K562 (cell line): ENCODE measurements around the gene GNPAT. TPM values are rescaled to one million over a fixed set of nuclear protein-coding genes. Genes with fewer than 3 reads are reported as not detected.

Experiments used
- ATAC-seq: fragments of 200-7000 bp; cut with Tn5 transposase; 3 replicates; pipeline ENCODE4 v1.9.1; 2020; ENCODE audit warnings: moderate library complexity
- BruUV-seq: library from RNA; stranded (reverse); fragments of 400-500 nt; replicated peaks from 2 replicates; lab custom pipeline; 2021; lab: Mats Ljungman, UMichigan
- CTCF ChIA-PET: fragments of 300-600 bp; formaldehyde crosslinking; extraction: SDS; loops from one replicate; lab custom pipeline; 2021; ENCODE audit warnings: low intra/inter-chr PET ratio; lab: Yijun Ruan, JAX
- POLR2A ChIA-PET: fragments of 300-600, 350-650 bp; sonication (Branson Sonifier 250); formaldehyde crosslinking; extraction: SDS; loops from one replicate; lab custom pipeline; 2021; ENCODE audit warnings: antibody characterized with exemption, inconsistent platforms; lab: Yijun Ruan, JAX
- DNase-seq, 4 experiments: peaks; one replicate each; pipeline versions ENCODE4 v3.0.0 to v3.0.0-alpha.2; 2011 to 2018; ENCODE audit warnings: low spot score in 3 of 4, mixed read lengths in 3 of 4; ENCODE audit errors: extremely low read depth in 1 of 4
- FAIRE-seq: peaks from 2 replicates; lab custom pipeline; 2011; peaks lifted over from hg19 to GRCh38; lab: Jason Lieb, UNC
- H2AFZ ChIP-seq: 2 replicates; pipeline ENCODE4 v1.6.0; 2011; ENCODE audit warnings: low read depth, low read length, control low read depth, inconsistent platforms
- H3K27ac ChIP-seq: fragments of 200-600 bp; 3 replicates; pipeline ENCODE4 v1.8.0; 2011; ENCODE audit warnings: low read depth, mild to moderate bottlenecking, control low read depth, inconsistent platforms, low read length, moderate library complexity, mixed read lengths; ENCODE audit errors: extremely low read depth
- H3K27me3 ChIP-seq, 2 experiments: fragments of 300-600 bp in 1 of 2; 2 replicates in 1 of 2; 3 replicates in 1 of 2; pipeline versions ENCODE4 v1.6.0 to v1.8.0; 2011; ENCODE audit warnings: inconsistent platforms in 2 of 2, low read length in 2 of 2, mild to moderate bottlenecking in 1 of 2, mixed read lengths in 1 of 2, moderate library complexity in 1 of 2; ENCODE audit not compliant: control insufficient read depth in 2 of 2, insufficient read depth in 2 of 2
- H3K36me3 ChIP-seq: fragments of 300-600 bp; 3 replicates; pipeline ENCODE4 v1.8.0; 2011; ENCODE audit warnings: mild to moderate bottlenecking, low read length, inconsistent platforms; ENCODE audit not compliant: control insufficient read depth, insufficient read depth
- H3K4me1 ChIP-seq, 2 experiments: fragments of 200-600 bp in 1 of 2; replicated peaks in 1 of 2; 2 replicates in 1 of 2; 3 replicates in 1 of 2; pipeline versions ENCODE4 v1.5.1 to v1.8.0; 2011; ENCODE audit warnings: inconsistent platforms in 2 of 2, low read length in 2 of 2, mild to moderate bottlenecking in 1 of 2, mixed read lengths in 1 of 2, moderate library complexity in 1 of 2; ENCODE audit not compliant: control insufficient read depth in 2 of 2, insufficient read depth in 2 of 2
- H3K4me2 ChIP-seq: 2 replicates; pipeline ENCODE4 v1.6.1; 2011; ENCODE audit warnings: low read length, control low read depth, inconsistent platforms, mixed read lengths; ENCODE audit not compliant: insufficient read depth
- H3K4me3 ChIP-seq: fragments of 200-600 bp; sonication (generic), shearing (Covaris generic); 2 replicates; pipeline ENCODE4 v1.5.1; 2016; ENCODE audit warnings: control low read depth, inconsistent platforms
- H3K79me2 ChIP-seq: fragments of 200-600 bp; 3 replicates; pipeline ENCODE4 v1.8.0; 2011; ENCODE audit warnings: low read length, inconsistent platforms; ENCODE audit not compliant: control insufficient read depth, insufficient read depth
- H3K9ac ChIP-seq, 2 experiments: 2 replicates each; pipeline versions ENCODE4 v1.6.0 to v1.6.1; 2011; ENCODE audit warnings: low read depth in 2 of 2, low read length in 2 of 2, control low read depth in 1 of 2, inconsistent platforms in 1 of 2, mild to moderate bottlenecking in 1 of 2, mixed read lengths in 1 of 2; ENCODE audit not compliant: insufficient read depth in 1 of 2
- H3K9me1 ChIP-seq: one replicate; pipeline ENCODE4 v1.6.0; 2011; ENCODE audit warnings: inconsistent platforms, mild to moderate bottlenecking, low read length, moderate library complexity; ENCODE audit not compliant: control insufficient read depth, insufficient read depth
- H3K9me3 ChIP-seq: replicated peaks from 2 replicates; pipeline ENCODE4 v1.5.1; 2011; ENCODE audit warnings: low read depth, low read length, inconsistent platforms; ENCODE audit not compliant: control insufficient read depth, insufficient read depth
- H4K20me1 ChIP-seq: replicated peaks from 2 replicates; pipeline ENCODE4 v1.6.1; 2011; ENCODE audit warnings: low read length, inconsistent platforms, mixed read lengths; ENCODE audit not compliant: control insufficient read depth, insufficient read depth
- BRF1 ChIP-seq: IDR thresholded peaks from 3 replicates; pipeline ENCODE4 v1.6.1; 2011; ENCODE audit warnings: borderline replicate concordance, mild to moderate bottlenecking; ENCODE audit not compliant: insufficient read length; ENCODE audit errors: extremely low read depth
- E2F1 ChIP-seq: sonication (generic); formaldehyde crosslinking; IDR thresholded peaks from 2 replicates; pipeline ENCODE4 v1.8.1; 2023; ENCODE audit warnings: mild to moderate bottlenecking, missing genetic modification reagents, moderate library complexity
- HNRNPUL1 ChIP-seq: fragments of 200-400 bp; formaldehyde crosslinking; IDR thresholded peaks from 2 replicates; pipeline ENCODE4 v1.6.1; 2017; ENCODE audit warnings: low read length
- KAT2B ChIP-seq: IDR thresholded peaks from one replicate; pipeline ENCODE4 v1.6.1; 2012; ENCODE audit warnings: low read depth, mild to moderate bottlenecking, control low read depth, inconsistent platforms, low read length, moderate library complexity
- PRPF4 ChIP-seq: fragments of 200-400 bp; formaldehyde crosslinking; IDR thresholded peaks from one replicate; pipeline ENCODE4 v1.6.1; 2017; ENCODE audit warnings: low read length, low read depth, mild to moderate bottlenecking; ENCODE audit not compliant: insufficient read depth, poor library complexity, severe bottlenecking
- RBM14 ChIP-seq: fragments of 200-400 bp; formaldehyde crosslinking; IDR thresholded peaks from 2 replicates; pipeline ENCODE4 v1.6.1; 2018; ENCODE audit warnings: low read depth, mild to moderate bottlenecking, low read length, moderate library complexity, borderline replicate concordance; ENCODE audit not compliant: insufficient read depth
- SIN3B ChIP-seq: fragments of 450-650 bp; IDR thresholded peaks from 2 replicates; pipeline ENCODE4 v1.6.1; 2017; ENCODE audit warnings: low read depth, mild to moderate bottlenecking, moderate library complexity
- STAT5B ChIP-seq: fragments of 250-450 bp; sonication (Bioruptor Pico); IDR thresholded peaks from 2 replicates; pipeline ENCODE4 v1.8.0; 2021; ENCODE audit warnings: mild to moderate bottlenecking, inconsistent platforms
- TBL1XR1 ChIP-seq, 2 experiments: IDR thresholded peaks; 2 replicates each; pipeline ENCODE4 v1.6.1; 2012; ENCODE audit warnings: improper control_type of control experiment in 2 of 2, low read length in 2 of 2, mild to moderate bottlenecking in 1 of 2
- U2AF2 ChIP-seq: fragments of 200-400 bp; formaldehyde crosslinking; optimal IDR thresholded peaks from 2 replicates; pipeline ENCODE3; 2017; ENCODE audit warnings: low read depth, mild to moderate bottlenecking, low read length
- ZNF174 ChIP-seq: fragments of 250-450 bp; sonication (Bioruptor Pico); IDR thresholded peaks from 2 replicates; pipeline ENCODE4 v1.4.0; 2020; ENCODE audit warnings: mild to moderate bottlenecking
- ZNF324 ChIP-seq: fragments of 250-450 bp; sonication (Bioruptor Pico); IDR thresholded peaks from 2 replicates; pipeline ENCODE4 v1.4.0; 2020; ENCODE audit warnings: mild to moderate bottlenecking
- ZNF785 ChIP-seq: fragments of 250-450 bp; sonication (Bioruptor Pico); IDR thresholded peaks from 2 replicates; pipeline ENCODE4 v1.4.0; 2020; ENCODE audit warnings: mild to moderate bottlenecking
- WGBS: fragments of 100-300 bp; shearing (Covaris generic); methylation state at CpG from one replicate; pipeline ENCODE4 v1.1.6; 2016; ENCODE audit warnings: low coverage, mixed read lengths; ENCODE audit not compliant: insufficient coverage; ENCODE audit errors: missing lambda C conversion rate; 5-methylcytosine and 5-hydroxymethylcytosine counted together
- in situ Hi-C: fragments of 300-500 bp; cut with MboI; formaldehyde crosslinking; loops from 4 replicates; pipeline ENCODE4 v1.15.0; 2018; ENCODE audit warnings: inconsistent platforms, mixed read lengths
- intact Hi-C: fragments of 100-400 bp; cut with micrococcal nuclease; formaldehyde crosslinking; loops from 2 replicates; pipeline ENCODE4 v1.14.2; 2022
- polyA plus RNA-seq, 8 experiments: library from polyadenylated mRNA; depleted of rRNA in 4 of 8; stranded (reverse) in 5 of 8; unstranded in 3 of 8; fragments of >200 nt; fragmentation: Nextera tagmentation in 2 of 8; fragmentation: Illumina TruSeq in 1 of 8; extraction: Ambion mirVana in 2 of 8; extraction: Trizol in 1 of 8; gene quantifications; 2 replicates each; pipeline versions ENCODE4 v1.2.1 to v1.2.3, GENCODE V29; 2011 to 2014; ENCODE audit warnings: inconsistent platforms in 1 of 8, missing spikeins in 1 of 8
- total RNA-seq, 7 experiments: library from RNA; depleted of rRNA in 6 of 7; stranded (reverse); fragments of >200 nt in 6 of 7; fragmentation: Illumina TruSeq in 2 of 7; extraction: Trizol in 2 of 7; gene quantifications; 2 replicates each; pipeline versions ENCODE4 v1.2.1 to v1.2.3, GENCODE V29; 2011 to 2021; ENCODE audit warnings: low replicate concordance in 1 of 7
- TF ChIP-seq, protein P1 (sequence below): IDR thresholded peaks from 2 replicates; pipeline ENCODE4 v1.6.1; 2011; ENCODE audit not compliant: insufficient read length; ENCODE audit errors: extremely low read depth

Gene GNPAT
- total and polyA plus RNA-seq, 9 of the 15 experiments (the other 6 are each of a cell fraction or from before 2014, with no cell fraction given) = 32.1 to 68.8 (median 50.7) TPM

GRCh38 chr1:231216498-231216897 lies 24.5 kb upstream of the GNPAT start:
- Histone ChIP-seq H3K79me2 (no peaks in the 10 kb centered on the region), H3K4me2 (no peak overlapping the region), H3K27me3 (peaks cover 33 to 48% of the 10 kb centered on the region in 2 experiments), H2AFZ (no peak overlapping the region), H3K9me1 (no peaks in the 10 kb centered on the region), H3K9me3 (no peaks in the 10 kb centered on the region), H3K4me3 (no peak overlapping the region), H3K36me3 (no peaks in the 10 kb centered on the region), H3K4me1 (peaks cover 0 to 11% of the 10 kb centered on the region in 2 experiments; a peak in 2 of 5 replicates), H3K27ac (no peak overlapping the region), H4K20me1 (no peaks in the 10 kb centered on the region), H3K9ac (no peak overlapping the region)
- TF ChIP-seq SIN3B = no peak
- TF ChIP-seq TBL1XR1 (IDR thresholded peaks at IDR 0.05; ENCODE audit: low read length in 2 of 2) = no peak
- no peak for TF ChIP-seq U2AF2
- TF ChIP-seq ZNF174 (CRISPR knock-in tag) = no peak
- intact Hi-C loops = no loop called here
- WGBS = 5% methylated on average over 4 of the region's 4 CpGs
- no peak for FAIRE-seq
- in situ Hi-C loops = no loop called here
- POLR2A ChIA-PET = no interaction called here
- no peak for DNase-seq
- CTCF ChIA-PET = no interaction called here
- ATAC-seq = peak; percentile 19; the same call in 1 of the 3 replicates
- BruUV-seq = no TSS peak

DNA sequence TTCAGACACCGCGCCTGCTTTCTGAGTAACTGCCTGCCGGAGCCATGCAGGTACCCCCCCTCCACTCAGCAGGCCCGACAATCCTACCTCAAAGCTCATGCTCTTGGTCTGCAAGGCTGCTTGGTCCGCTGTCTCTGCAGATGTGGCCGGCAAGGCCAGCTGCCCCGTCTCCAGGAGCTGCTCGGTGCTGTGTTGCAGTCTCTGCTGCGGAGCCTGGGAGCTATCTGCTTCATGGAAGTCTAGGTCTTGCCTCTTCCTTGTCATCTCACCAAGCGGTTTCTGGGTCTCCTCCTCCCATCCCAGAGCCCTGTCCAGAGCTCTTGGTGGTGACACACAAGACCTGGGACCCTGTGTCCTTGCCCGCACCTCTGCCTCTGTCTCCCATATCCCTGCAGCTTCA lies 24.0 kb upstream of the GNPAT start:
- no peaks in the 10 kb centered on the region for H3K9me3 ChIP-seq
- in situ Hi-C loops (no loop called here), intact Hi-C loops (no loop called here)
- no TSS peak for BruUV-seq
- no peak overlapping the region for H3K9ac ChIP-seq
- no peak overlapping the region for H3K27ac ChIP-seq
- ATAC-seq (peak; percentile 18), FAIRE-seq (no peak), DNase-seq (no peak)
- no peaks in the 10 kb centered on the region for H3K36me3 ChIP-seq
- no peaks in the 10 kb centered on the region for H3K79me2 ChIP-seq
- WGBS = 7% methylated on average over 11 of the region's 11 CpGs
- TF ChIP-seq, protein P1, sequence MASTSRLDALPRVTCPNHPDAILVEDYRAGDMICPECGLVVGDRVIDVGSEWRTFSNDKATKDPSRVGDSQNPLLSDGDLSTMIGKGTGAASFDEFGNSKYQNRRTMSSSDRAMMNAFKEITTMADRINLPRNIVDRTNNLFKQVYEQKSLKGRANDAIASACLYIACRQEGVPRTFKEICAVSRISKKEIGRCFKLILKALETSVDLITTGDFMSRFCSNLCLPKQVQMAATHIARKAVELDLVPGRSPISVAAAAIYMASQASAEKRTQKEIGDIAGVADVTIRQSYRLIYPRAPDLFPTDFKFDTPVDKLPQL = no peak
- TF ChIP-seq PRPF4 (no peak), ZNF324 (no peak), BRF1 (no peak), ZNF785 (CRISPR knock-in tag) (no peak), RBM14 (no peak), HNRNPUL1 (no peak), E2F1 (CRISPR knock-in tag) (no peak), KAT2B (no peak), STAT5B (CRISPR knock-in tag) (no peak)
- peaks cover 0 to 8% of the 10 kb centered on the region in 2 experiments; a peak in 2 of 5 replicates for H3K4me1 ChIP-seq
- no peak overlapping the region for H3K4me2 ChIP-seq
- ChIA-PET CTCF (no interaction called here), POLR2A (interaction anchor here (0.7 kb wide), 1 partner anchor 10 kb away, joined by 3 read pairs; no protein-coding TSS in a partner anchor)
- H3K4me3 ChIP-seq = no peak overlapping the region
- peaks cover 33 to 48% of the 10 kb centered on the region in 2 experiments for H3K27me3 ChIP-seq
- no peak overlapping the region; the same call in 1 of the 2 replicates for H2AFZ ChIP-seq
- H3K9me1 ChIP-seq = no peaks in the 10 kb centered on the region
- H4K20me1 ChIP-seq = no peaks in the 10 kb centered on the region
